ENCODE data around the gene SP9. TPM values are rescaled to one million over a fixed set of nuclear protein-coding genes. Genes with fewer than 3 reads are reported as not detected.
"Not testable (repeated sequence)": the region's sequence is repeated elsewhere in the genome, so short reads cannot be mapped to it uniquely, and the experiment has no call there.

SP9 gene
- total RNA-seq, 1 donor from 2014 or later, result not detected

DNA sequence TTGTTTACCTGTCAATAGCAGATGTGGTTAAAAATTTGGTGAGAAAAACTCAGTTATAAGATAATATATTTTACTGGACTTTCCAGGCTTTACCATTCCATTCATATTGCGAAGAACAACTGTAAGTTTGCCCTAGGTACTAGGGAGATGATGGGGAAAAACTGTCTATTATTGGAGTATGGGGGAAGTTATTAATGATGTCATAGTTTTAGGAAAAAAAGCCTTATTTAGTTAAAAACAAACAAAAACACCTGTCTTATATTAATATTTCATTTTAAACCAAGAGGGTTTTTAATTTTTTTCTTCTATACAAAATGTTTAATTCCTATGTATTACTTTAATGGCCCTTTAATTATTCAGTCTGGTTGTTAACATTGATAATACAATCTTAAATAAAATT lies 18.2 kb downstream of the SP9 start:
- Histone ChIP-seq H3K4me2 (no peak overlapping the region), H3K4me3 (no peak overlapping the region)
- H3K4me1 Mint-ChIP-seq, result no peaks in the 10 kb centered on the region

DNA sequence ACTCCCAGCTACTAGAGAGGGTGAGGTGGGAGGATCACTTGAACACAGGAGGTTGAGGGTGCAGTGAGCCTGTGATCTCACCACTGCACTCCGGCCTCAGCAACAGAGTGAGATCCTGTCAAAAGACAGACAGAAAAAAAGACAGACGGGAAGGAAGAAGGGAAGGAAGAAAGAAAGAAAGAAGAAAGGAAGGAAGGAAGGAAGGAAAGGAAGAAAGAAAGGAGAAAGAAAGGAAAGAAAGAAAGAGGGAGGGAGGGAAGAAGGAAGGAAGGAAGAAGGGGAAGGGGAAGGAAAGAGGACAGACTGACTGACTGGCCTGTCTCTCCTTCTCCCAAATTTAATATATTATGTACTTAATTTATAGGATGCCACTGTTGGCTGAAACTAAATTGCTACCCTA lies 21.6 kb downstream of the SP9 start:
- Mint-ChIP-seq H3K36me3 (peaks cover 2% of the 10 kb centered on the region), H3K4me1 (no peaks in the 10 kb centered on the region), H3K27me3 (ENCODE audit: insufficient read depth, low read depth) (peaks cover 4% of the 10 kb centered on the region), H3K9me3 (no peaks in the 10 kb centered on the region), H3K4me3 (no peak overlapping the region), H3K27ac (no peak overlapping the region)
- H3K27ac ChIP-seq, result no peak overlapping the region
- H3F3A ChIP-seq (ENCODE audit: low read depth), result peaks cover 11% of the 10 kb centered on the region
- no peaks in the 10 kb centered on the region for H3K9me3 ChIP-seq (ENCODE audit: low read depth)
- no peak overlapping the region for H3K4me2 ChIP-seq
- H4K20me1 ChIP-seq (ENCODE audit: low read depth), result peaks cover 3% of the 10 kb centered on the region
- no peak for DNase-seq (ENCODE audit: low spot score)
- TF ChIP-seq, protein P1, sequence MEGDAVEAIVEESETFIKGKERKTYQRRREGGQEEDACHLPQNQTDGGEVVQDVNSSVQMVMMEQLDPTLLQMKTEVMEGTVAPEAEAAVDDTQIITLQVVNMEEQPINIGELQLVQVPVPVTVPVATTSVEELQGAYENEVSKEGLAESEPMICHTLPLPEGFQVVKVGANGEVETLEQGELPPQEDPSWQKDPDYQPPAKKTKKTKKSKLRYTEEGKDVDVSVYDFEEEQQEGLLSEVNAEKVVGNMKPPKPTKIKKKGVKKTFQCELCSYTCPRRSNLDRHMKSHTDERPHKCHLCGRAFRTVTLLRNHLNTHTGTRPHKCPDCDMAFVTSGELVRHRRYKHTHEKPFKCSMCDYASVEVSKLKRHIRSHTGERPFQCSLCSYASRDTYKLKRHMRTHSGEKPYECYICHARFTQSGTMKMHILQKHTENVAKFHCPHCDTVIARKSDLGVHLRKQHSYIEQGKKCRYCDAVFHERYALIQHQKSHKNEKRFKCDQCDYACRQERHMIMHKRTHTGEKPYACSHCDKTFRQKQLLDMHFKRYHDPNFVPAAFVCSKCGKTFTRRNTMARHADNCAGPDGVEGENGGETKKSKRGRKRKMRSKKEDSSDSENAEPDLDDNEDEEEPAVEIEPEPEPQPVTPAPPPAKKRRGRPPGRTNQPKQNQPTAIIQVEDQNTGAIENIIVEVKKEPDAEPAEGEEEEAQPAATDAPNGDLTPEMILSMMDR (IDR thresholded peaks at IDR 0.05), result no peak
- TF ChIP-seq EZH2phosphoT487 (IDR thresholded peaks at IDR 0.05), result no peak
- TF ChIP-seq EZH2 (IDR thresholded peaks at IDR 0.05), result no peak
- no peaks in the 10 kb centered on the region for H3K36me3 ChIP-seq
- no peaks in the 10 kb centered on the region for H3K4me1 ChIP-seq
- H3K79me2 ChIP-seq (ENCODE audit: low read depth), result no peaks in the 10 kb centered on the region
- H2AFZ ChIP-seq (replicated peaks), result no peak overlapping the region
- no peak overlapping the region for H3K9ac ChIP-seq
- no peaks in the 10 kb centered on the region for H3K27me3 ChIP-seq
- no peak overlapping the region for H3K4me3 ChIP-seq

More for the DNA sequence above, 18.2 kb downstream of the SP9 start:
- H3K27me3 Mint-ChIP-seq (ENCODE audit: insufficient read depth, low read depth), result peaks cover 4% of the 10 kb centered on the region
- no peak overlapping the region for H3K4me3 Mint-ChIP-seq
- H3F3A ChIP-seq (ENCODE audit: low read depth), result peaks cover 15% of the 10 kb centered on the region
- TF ChIP-seq EZH2phosphoT487 (IDR thresholded peaks at IDR 0.05) (no peak), EZH2 (IDR thresholded peaks at IDR 0.05) (no peak)
- TF ChIP-seq, protein P1 (IDR thresholded peaks at IDR 0.05), result no peak
- H4K20me1 ChIP-seq (ENCODE audit: low read depth), result peaks cover 7% of the 10 kb centered on the region
- H3K9me3 ChIP-seq (ENCODE audit: low read depth), result no peaks in the 10 kb centered on the region
- H3K4me1 ChIP-seq, result no peaks in the 10 kb centered on the region
- H3K36me3 ChIP-seq, result no peaks in the 10 kb centered on the region
- no peaks in the 10 kb centered on the region for H3K27me3 ChIP-seq
- no peak for DNase-seq (ENCODE audit: low spot score)
- no peak overlapping the region for H3K27ac Mint-ChIP-seq
- H3K27ac ChIP-seq, result no peak overlapping the region
- peaks cover 6% of the 10 kb centered on the region for H3K36me3 Mint-ChIP-seq
- H3K9me3 Mint-ChIP-seq, result no peaks in the 10 kb centered on the region
- no peaks in the 10 kb centered on the region for H3K79me2 ChIP-seq (ENCODE audit: low read depth)
- no peak overlapping the region for H2AFZ ChIP-seq (replicated peaks)
- H3K9ac ChIP-seq, result no peak overlapping the region

DNA sequence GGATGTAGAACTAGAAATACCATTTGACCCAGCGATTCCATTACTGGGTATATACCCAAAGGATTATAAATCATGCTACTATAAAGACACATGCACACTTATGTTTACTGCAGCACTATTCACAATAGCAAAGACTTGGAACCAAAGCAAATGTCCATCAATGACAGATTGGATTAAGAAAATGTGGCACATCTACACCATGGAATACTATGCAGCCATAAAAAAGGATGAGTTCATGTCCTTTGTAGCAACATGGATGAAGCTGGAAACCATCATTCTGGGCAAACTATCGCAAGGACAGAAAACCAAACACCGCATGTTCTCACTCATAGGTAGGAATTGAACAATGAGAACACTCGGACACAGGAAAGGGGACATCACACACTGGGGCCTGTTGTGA lies 24.9 kb downstream of the SP9 start:
- H3K4me3 Mint-ChIP-seq; H2AFZ ChIP-seq (replicated peaks); H3K4me1 ChIP-seq; H3F3A ChIP-seq (ENCODE audit: low read depth); H3K27ac Mint-ChIP-seq; H3K27me3 Mint-ChIP-seq (ENCODE audit: insufficient read depth, low read depth); H3K4me1 Mint-ChIP-seq; H3K9ac ChIP-seq; H3K79me2 ChIP-seq (ENCODE audit: low read depth); H3K4me3 ChIP-seq; H3K27ac ChIP-seq; H3K36me3 ChIP-seq; H3K4me2 ChIP-seq; DNase-seq (ENCODE audit: low spot score); H3K9me3 ChIP-seq (ENCODE audit: low read depth); H3K27me3 ChIP-seq; H4K20me1 ChIP-seq (ENCODE audit: low read depth): not testable (repeated sequence)
- H3K9me3 Mint-ChIP-seq, result peaks cover 18% of the 10 kb centered on the region
- peaks cover 20% of the 10 kb centered on the region for H3K36me3 Mint-ChIP-seq

DNA sequence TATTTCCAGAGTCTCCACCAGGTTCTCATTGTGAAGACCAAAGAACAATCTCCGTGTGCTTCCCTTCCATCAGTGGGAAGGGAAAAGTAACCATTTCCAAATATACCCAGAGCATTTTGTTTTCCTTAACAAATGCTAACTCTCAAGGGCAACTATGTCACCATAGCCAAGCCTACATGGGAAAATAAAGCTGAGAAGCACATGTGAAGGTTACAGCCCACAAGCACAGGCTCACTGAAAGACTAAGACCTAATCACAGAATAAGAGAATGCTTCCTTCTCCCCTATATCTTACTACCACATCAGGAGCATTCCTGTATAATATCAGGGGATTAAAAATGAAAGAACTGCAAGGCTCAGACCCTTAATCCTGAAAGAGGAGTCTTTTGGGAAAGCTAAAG lies 28.2 kb downstream of the SP9 start:
- Histone ChIP-seq H3K36me3 (no peaks in the 10 kb centered on the region), H3K4me3 (no peak overlapping the region), H3K27me3 (no peaks in the 10 kb centered on the region), H3K79me2 (ENCODE audit: low read depth) (no peaks in the 10 kb centered on the region), H3K9ac (no peak overlapping the region), H2AFZ (replicated peaks) (no peak overlapping the region), H3K4me1 (no peaks in the 10 kb centered on the region), H3F3A (ENCODE audit: low read depth) (no peaks in the 10 kb centered on the region), H4K20me1 (ENCODE audit: low read depth) (no peaks in the 10 kb centered on the region), H3K27ac (no peak overlapping the region), H3K4me2 (no peak overlapping the region), H3K9me3 (ENCODE audit: low read depth) (no peaks in the 10 kb centered on the region)
- Mint-ChIP-seq H3K4me1 (no peaks in the 10 kb centered on the region), H3K36me3 (peaks cover 43% of the 10 kb centered on the region), H3K27ac (no peak overlapping the region), H3K9me3 (peaks cover 26% of the 10 kb centered on the region), H3K4me3 (no peak overlapping the region), H3K27me3 (ENCODE audit: insufficient read depth, low read depth) (no peaks in the 10 kb centered on the region)
- TF ChIP-seq EZH2phosphoT487 (IDR thresholded peaks at IDR 0.05) (no peak), EZH2 (IDR thresholded peaks at IDR 0.05) (no peak)
- TF ChIP-seq, protein P1 (IDR thresholded peaks at IDR 0.05), result no peak
- no peak for DNase-seq (ENCODE audit: low spot score)

DNA sequence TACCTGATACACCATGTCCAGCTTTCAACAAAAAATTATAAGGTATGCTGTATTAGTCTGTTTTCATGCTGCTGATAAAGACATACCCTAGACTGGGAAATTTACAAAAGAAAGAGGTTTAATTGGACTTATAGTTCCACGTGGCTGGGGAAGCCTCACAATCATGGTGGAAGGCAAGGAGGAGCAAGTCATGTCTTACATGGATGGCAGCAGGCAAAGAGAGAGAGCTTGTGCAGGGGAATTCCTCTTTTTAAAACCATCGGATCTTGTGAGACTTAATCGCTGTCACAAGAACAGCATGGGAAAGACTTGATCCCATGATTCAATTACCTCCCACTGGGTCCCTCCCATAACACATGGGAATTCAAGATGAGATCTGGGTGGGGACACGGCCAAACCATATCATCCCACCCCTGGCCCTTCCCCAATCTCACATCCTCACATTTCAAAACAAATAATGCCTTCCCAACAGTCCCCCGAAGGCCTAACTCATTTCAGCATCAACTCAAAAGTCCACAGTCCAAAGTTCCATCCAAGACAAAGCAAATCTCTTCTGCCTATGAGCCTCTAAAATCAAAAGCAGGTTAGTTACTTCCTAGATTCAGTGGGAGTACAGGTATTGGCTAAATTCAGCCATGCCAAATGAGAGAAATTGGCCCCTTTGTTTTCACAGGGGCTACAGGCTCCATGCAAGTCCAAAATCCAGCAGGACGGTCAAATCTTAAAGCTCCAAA lies 28.9 kb downstream of the SP9 start:
- H3K27ac ChIP-seq; H4K20me1 ChIP-seq (ENCODE audit: low read depth); H3K4me3 Mint-ChIP-seq; H3K27me3 Mint-ChIP-seq (ENCODE audit: insufficient read depth, low read depth); H3K4me3 ChIP-seq; H3K4me2 ChIP-seq; H3K4me1 ChIP-seq; H3F3A ChIP-seq (ENCODE audit: low read depth); H3K79me2 ChIP-seq (ENCODE audit: low read depth); H3K27ac Mint-ChIP-seq; DNase-seq (ENCODE audit: low spot score); H3K4me1 Mint-ChIP-seq; H3K36me3 ChIP-seq; H2AFZ ChIP-seq (replicated peaks); H3K9me3 ChIP-seq (ENCODE audit: low read depth); H3K27me3 ChIP-seq; H3K9ac ChIP-seq: not testable (repeated sequence)
- H3K9me3 Mint-ChIP-seq, result peaks cover 26% of the 10 kb centered on the region
- peaks cover 46% of the 10 kb centered on the region for H3K36me3 Mint-ChIP-seq
